SH-SY5Y (cell line): ENCODE results near the gene TMCO4.

Source experiments
- GATA2 ChIP-seq: IDR thresholded peaks from 2 replicates; pipeline ENCODE4 v1.6.1; 2011; ENCODE audit warnings: mild to moderate bottlenecking, low read depth, low read length
- GATA3 ChIP-seq: IDR thresholded peaks from 2 replicates; pipeline ENCODE4 v1.6.1; 2011; ENCODE audit warnings: low read depth, mild to moderate bottlenecking, low read length, moderate library complexity

DNA sequence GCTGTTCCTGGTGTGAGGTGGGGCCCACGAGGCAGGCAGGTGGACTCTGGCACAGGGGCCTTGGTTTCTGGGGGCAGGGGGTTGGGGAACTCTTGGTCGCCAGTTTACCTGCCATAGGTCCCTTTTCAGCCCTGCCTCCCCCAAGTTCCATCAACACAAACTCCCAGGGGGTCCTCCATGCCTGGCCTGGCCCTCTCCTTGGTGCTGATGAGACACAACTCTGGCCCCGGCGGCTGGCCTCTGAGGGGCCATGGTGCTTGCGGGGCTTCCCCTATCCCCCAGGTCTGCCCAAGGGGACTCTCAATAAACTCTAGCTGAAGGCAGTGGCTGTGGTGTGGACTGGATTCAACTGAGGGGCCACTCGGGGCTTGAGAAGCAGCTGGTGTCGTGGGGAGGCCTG lies 119.1 kb downstream of the TMCO4 start:
- TF ChIP-seq GATA3 (no peak), GATA2 (no peak)
